Measurements from ENCODE around the gene ATP1A4. TPM values are rescaled to one million over a fixed set of nuclear protein-coding genes. Genes with fewer than 3 reads are reported as not detected.

ATP1A4 gene
- total and polyA plus RNA-seq, 10 of the 15 experiments (the other 5 are each of a cell fraction or from before 2014, with no cell fraction given), result 0.31 to 1.0 (median 0.54) TPM

DNA sequence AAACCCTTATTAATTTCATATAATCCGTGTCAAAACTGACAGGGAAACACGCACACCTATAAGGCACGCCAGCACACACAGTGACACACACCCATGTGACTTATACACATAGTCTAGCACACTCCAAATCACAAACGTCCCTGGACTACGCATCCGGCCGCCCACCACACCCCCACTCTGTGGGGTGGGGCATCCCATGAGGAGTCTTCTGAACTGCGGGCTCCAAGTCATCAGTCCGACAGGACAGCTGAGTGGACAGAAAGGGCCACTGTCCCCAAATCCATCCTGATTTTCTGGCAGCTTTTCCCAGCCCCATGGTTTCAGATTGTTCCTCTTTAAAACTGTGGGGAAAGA lies 54.6 kb downstream of the ATP1A4 start (continued):
- TF ChIP-seq MXI1 (IDR thresholded peaks at IDR 0.05; ENCODE audit: low read depth, low read length), result 0 out of 2 replicates have a peak, but pooled peaks have one; percentile 10
- TF ChIP-seq KDM1A (IDR thresholded peaks at IDR 0.05; ENCODE audit: borderline replicate concordance), result no peak
- peak in 1 of 2 experiments; percentile 36; a peak in 1 of 3 replicates for TF ChIP-seq EGR1 (IDR thresholded peaks at IDR 0.05; ENCODE audit: borderline replicate concordance in 1 of 2, low read depth in 2 of 2, low read length in 2 of 2)
- TF ChIP-seq WRNIP1 (IDR thresholded peaks at IDR 0.05; ENCODE audit: borderline replicate concordance, low read depth, low read length), result no peak
- peak; percentile 57 for TF ChIP-seq RAD51 (IDR thresholded peaks at IDR 0.05)
- no peak for TF ChIP-seq TCF7 (IDR thresholded peaks at IDR 0.05; ENCODE audit: borderline replicate concordance)
- no peak for TF ChIP-seq RUNX3 (IDR thresholded peaks at IDR 0.05; ENCODE audit: low read length)
- no peak for TF ChIP-seq ZBED1 (IDR thresholded peaks at IDR 0.05; ENCODE audit: borderline replicate concordance)
- no peak for TF ChIP-seq SIN3A (IDR thresholded peaks at IDR 0.05; ENCODE audit: low read depth, low read length)
- no peak for TF ChIP-seq SUPT20H (IDR thresholded peaks at IDR 0.05; ENCODE audit: borderline replicate concordance, control insufficient read depth, low read depth, low read length)
- TF ChIP-seq, protein P1, sequence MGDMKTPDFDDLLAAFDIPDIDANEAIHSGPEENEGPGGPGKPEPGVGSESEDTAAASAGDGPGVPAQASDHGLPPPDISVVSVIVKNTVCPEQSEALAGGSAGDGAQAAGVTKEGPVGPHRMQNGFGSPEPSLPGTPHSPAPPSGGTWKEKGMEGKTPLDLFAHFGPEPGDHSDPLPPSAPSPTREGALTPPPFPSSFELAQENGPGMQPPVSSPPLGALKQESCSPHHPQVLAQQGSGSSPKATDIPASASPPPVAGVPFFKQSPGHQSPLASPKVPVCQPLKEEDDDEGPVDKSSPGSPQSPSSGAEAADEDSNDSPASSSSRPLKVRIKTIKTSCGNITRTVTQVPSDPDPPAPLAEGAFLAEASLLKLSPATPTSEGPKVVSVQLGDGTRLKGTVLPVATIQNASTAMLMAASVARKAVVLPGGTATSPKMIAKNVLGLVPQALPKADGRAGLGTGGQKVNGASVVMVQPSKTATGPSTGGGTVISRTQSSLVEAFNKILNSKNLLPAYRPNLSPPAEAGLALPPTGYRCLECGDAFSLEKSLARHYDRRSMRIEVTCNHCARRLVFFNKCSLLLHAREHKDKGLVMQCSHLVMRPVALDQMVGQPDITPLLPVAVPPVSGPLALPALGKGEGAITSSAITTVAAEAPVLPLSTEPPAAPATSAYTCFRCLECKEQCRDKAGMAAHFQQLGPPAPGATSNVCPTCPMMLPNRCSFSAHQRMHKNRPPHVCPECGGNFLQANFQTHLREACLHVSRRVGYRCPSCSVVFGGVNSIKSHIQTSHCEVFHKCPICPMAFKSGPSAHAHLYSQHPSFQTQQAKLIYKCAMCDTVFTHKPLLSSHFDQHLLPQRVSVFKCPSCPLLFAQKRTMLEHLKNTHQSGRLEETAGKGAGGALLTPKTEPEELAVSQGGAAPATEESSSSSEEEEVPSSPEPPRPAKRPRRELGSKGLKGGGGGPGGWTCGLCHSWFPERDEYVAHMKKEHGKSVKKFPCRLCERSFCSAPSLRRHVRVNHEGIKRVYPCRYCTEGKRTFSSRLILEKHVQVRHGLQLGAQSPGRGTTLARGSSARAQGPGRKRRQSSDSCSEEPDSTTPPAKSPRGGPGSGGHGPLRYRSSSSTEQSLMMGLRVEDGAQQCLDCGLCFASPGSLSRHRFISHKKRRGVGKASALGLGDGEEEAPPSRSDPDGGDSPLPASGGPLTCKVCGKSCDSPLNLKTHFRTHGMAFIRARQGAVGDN (IDR thresholded peaks at IDR 0.05), result no peak
- no peak for TF ChIP-seq BCL11A (IDR thresholded peaks at IDR 0.05; ENCODE audit: low read depth, low read length)
- TF ChIP-seq, protein P2, sequence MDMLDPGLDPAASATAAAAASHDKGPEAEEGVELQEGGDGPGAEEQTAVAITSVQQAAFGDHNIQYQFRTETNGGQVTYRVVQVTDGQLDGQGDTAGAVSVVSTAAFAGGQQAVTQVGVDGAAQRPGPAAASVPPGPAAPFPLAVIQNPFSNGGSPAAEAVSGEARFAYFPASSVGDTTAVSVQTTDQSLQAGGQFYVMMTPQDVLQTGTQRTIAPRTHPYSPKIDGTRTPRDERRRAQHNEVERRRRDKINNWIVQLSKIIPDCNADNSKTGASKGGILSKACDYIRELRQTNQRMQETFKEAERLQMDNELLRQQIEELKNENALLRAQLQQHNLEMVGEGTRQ (IDR thresholded peaks at IDR 0.05; ENCODE audit: borderline replicate concordance, low read depth, low read length), result no peak; the same call in 1 of the 2 replicates
- TF ChIP-seq BHLHE40 (IDR thresholded peaks at IDR 0.05; ENCODE audit: borderline replicate concordance in 1 of 2, low read depth in 2 of 2, low read length in 1 of 2), result peak in 1 of 2 experiments; percentile 8; a peak in 1 of 4 replicates
- TF ChIP-seq CEBPB (IDR thresholded peaks at IDR 0.05; ENCODE audit: borderline replicate concordance in 1 of 2, low read depth in 2 of 2, low read length in 2 of 2), result no peak
